GM18868 (cell line): ENCODE measurements around the gene EDN2.
A peak's percentile ranks its signal among the peaks of the same experiment; 100 is the strongest.

Source experiments
- ATAC-seq: cut with Tn5 transposase; IDR thresholded peaks from one replicate; pipeline ENCODE4 v1.9.1; 2021; ENCODE audit warnings: mild to moderate bottlenecking, moderate library complexity; ENCODE audit not compliant: unreplicated experiment

EDN2 gene

GRCh38 chr1:41518471-41518870, 34.0 kb upstream of the EDN2 start:
- ATAC-seq, result no peak

GRCh38 chr1:41517062-41517438, 32.6 kb upstream of the EDN2 start:
- ATAC-seq, result no peak

DNA sequence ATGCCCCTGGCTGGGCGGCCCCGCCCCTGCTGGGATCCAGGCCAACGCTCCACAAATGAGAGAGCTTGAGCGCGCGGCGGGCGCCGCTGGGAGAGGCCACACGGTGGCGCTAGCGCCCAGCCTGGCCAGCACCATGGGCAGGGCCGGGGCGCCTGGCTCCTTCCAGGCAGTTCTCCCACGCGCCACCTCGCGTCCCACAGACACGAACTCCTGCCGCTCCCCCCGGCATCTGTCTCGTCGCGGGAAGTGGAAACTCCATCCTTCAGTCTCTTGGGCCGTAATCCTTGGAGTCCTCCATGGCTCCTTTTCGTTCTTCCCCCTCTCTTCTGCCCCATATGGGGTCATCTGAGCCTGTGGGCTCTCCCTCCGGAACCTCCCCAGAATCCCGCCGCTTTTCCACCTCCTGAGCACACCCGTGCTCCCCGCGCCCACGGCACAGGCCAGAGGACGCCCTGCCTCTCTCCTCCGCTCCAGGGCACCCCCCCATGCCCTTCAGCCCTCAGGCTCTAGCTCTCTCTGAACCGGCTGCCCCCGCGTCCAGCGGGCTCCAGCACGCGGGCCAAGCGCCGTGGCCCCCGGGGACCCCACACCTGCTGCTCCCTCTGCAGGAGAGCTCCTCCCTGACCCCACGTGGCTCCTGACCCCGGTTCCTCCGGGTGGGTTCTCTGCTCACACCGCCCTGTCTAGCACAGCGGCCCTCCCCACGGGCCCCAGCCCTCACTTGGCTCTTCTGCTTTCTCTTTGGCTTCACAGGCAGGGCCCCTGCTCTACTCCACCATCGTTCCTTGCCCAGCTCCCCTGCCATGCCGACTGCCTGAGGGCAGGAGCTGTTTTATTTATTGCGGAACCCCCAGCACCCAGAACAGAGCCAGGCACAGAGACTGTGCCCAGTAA, 31.9 kb upstream of the EDN2 start:
- ATAC-seq, result peak; percentile 75

GRCh38 chr1:41515778-41516167, 31.3 kb upstream of the EDN2 start:
- ATAC-seq, result no peak

- ATAC-seq, result no peak
Observed at GRCh38 chr1:41515131-41515678, 30.7 kb upstream of the EDN2 start.

DNA sequence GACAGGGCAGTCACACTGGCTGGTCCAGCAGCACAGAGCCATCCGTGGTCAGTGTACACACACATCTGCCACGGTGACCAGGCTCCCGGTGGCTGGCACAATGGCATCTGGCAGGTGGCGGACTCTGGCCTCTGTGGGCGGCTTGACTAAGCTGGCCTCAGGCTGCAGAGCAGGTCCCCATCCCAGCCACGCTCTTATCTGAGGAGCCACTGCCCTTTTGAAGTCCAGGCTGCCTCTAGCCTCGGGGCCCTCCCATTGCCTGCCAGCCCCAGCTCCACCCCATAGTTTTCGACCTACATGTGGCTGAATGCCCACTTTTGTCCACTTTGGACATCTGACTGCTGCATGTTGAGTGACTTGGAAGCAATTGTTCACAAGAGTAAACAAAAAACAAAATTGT, 29.9 kb upstream of the EDN2 start:
- ATAC-seq, result no peak

- ATAC-seq, result no peak
Observed at GRCh38 chr1:41513383-41513735, 28.9 kb upstream of the EDN2 start.

DNA sequence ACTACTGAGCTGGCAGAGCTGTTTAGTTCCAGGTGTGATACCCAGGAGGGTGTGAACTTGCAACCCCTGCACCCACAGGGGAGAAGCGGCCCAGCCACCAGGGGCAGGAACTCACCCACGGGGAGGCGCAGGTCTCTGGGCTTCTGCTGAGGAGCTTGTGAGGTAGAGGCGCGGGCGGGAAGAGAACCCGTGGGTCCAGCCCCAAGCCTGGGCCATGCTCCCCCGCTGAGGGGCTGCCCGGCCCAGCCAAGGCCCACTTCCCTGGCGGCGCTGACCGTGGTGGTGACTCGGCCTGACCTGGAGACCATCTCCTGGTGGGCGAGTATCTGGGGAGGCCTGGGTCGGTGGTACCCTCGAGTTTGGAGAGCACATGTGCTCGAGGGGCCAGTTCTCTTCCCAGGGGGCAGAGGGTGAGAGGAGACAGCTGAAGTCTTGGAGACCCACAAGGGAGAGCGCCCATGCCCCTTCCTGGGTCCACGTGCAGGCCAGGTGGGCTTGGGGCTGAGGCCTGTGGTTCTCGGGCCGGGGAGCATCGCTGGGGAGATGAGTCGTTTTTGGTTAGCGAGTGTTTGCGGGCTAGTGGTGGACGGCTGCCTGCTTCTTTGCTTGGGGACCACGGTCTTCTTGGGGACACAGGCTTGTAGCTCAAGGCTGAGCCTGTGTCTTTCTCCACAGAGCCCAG, 28.4 kb upstream of the EDN2 start:
- ATAC-seq, result no peak

DNA sequence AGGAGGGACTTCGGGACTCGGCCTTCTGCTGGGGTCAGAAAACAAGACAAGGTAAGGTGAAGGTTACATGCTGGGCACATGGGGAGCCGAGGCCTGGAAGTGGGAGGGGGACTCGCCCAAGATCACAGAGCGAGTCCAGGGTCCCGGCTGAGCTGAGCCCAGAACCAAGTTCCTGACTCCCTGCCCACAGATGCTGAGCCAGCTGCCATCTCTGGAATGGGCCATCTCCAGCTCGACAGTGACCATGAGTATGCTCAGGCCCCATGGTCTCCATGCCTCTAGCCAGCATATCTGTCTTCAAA, 26.7 kb upstream of the EDN2 start:
- no peak for ATAC-seq

- no peak for ATAC-seq
Observed at GRCh38 chr1:41510531-41511238, 26.2 kb upstream of the EDN2 start.

GRCh38 chr1:41509270-41509671, 24.8 kb upstream of the EDN2 start:
- ATAC-seq, result peak; percentile 42

GRCh38 chr1:41508290-41508689, 23.8 kb upstream of the EDN2 start:
- ATAC-seq, result no peak

DNA sequence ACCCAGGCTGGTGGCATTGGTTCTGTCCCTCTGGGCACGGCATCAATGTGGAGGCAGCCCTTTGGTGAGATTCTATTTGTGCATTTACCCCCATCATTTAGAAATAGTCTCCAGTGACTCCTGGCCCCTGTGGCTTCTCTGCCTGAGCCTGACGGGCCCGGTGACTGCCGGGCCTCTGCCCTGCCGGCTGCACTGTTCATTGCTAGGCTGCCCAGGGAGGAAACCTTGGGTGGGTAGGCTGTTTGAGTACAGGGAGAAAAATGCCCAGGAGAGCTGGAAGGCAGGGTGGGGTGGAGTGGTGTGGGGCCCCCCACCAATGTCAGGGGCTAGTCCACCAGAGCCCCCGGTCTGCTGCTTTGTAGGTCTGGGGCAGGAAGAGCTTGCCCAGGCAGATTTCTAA, 23.4 kb upstream of the EDN2 start:
- ATAC-seq, result no peak

GRCh38 chr1:41507110-41507720, 22.7 kb upstream of the EDN2 start:
- ATAC-seq, result no peak

DNA sequence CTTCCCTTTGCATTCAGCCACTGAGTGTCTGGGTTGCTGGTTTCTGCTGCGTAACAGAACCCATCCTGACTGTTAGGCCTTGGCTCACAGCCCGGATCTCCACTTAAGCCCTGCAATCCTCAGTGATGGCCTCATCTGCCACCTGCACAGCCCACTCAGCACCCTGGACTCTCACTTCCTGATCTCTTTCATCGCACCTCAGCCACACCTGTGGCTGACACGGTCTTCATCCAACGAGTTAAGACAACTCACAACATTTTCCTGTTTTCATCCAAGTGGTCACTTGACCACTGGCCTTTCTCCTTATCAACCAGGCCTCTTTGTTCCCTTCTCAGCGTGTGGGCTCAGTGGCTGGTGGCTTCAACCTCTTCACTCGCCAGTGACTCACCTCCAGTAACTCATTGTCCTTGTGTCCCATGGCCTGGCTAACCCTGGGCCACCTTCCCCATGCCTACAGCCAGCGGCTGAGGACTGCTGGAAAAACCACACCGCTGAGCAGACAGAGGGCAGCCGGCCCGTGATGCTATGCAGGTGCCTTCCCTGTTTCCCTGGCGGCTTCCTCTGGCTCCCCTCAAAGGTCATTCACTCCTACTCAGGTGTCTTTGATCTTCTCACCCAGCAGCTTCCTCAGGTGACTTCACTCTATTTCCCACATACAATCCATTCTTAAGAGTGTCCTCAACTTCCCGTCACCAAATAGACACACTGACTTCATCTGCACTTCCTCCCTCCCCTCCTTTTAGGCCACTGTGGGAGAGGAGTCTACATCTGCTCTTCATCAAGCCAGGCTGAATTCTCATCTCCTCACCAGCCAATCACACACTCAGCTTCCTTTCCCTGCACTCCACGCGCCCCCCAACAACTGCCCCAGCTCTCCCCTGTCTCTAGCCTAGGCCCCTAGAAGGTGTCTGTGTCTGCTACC, 19.9 kb upstream of the EDN2 start:
- no peak for ATAC-seq

DNA sequence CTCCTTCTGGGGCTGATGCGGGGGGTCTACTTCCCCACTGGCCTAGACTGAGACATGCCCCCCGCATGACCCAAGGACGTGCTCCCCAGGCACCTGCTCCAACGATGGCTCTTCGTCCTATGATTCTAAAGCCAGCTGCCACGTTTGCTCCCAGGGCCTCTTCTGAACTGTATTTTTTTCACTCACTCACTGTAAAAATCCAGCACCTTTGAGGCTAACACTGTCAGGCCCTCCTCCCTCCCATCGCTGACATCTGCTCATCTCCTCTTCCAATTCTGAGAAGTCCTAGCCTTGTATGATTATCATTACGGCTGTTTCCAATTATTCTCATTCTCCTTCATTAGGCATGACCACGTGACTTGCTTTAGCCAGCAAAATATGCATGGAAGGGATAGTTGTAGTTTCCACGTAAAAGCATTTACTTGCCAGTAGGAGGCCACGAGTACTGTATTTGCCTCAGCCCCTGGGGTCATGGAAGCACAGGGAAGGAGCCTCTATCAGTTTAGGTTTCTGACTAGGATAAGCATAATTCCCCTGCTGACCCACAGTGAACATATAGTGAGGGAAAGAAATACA, 19.1 kb upstream of the EDN2 start:
- no peak for ATAC-seq

- ATAC-seq, result no peak
Observed at GRCh38 chr1:41502912-41503311, 18.4 kb upstream of the EDN2 start.

- no peak for ATAC-seq
Observed at GRCh38 chr1:41501581-41501980, 17.1 kb upstream of the EDN2 start.

DNA sequence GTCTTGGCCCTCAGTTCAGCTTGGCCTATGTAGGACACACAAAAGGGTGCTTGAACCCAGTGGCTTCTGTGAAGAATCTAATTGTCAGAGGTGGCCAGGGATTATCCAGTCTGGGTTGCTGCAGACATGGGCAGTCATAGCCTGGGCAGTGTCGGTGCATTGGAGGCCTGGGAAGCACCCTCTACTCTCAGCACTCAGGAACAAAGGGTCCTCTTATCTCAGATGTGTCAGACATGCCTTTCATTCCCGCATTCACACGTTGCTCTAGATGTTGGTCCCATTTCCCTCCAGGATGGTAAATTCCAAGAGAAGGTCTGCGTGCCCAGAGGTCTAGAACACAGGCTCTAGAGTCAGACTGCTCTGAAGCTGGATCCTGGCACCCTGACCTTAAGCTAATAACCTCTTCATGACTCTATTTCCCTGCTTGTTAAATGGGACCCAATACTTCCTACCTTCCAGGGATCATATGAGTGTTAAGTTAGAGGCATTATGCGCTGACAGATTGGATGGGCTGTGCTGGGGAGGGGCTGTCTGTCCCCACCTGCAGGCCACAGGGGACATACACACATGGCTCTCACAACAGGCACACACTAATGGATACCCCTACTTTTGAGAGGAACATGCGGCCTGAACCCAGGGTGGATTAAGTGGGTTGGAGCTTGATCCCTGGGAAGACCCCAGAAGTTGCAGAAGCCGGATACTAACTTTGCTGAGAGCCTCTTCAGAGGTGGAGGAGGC, 16.5 kb upstream of the EDN2 start:
- no peak for ATAC-seq
